Gastroesophageal sphincter (tissue), 4 donors: ENCODE data around the gene GATAD2B. TPM values are rescaled to one million over a fixed set of nuclear protein-coding genes. Genes with fewer than 3 reads are reported as not detected.
A peak's percentile ranks its signal among the peaks of the same experiment; 100 is the strongest.

Source experiments
- ATAC-seq: fragments of 150-250 bp; one replicate; pipeline ENCODE4 v1.9.1; 2016; ENCODE audit warnings: mild to moderate bottlenecking, moderate library complexity
- H3K27ac ChIP-seq, 4 donors: fragments of 200-600 bp; sonication (generic) in 3 of 4; 1 replicate in 3 of 4; 2 replicates in 1 of 4; pipeline ENCODE4 v1.5.1; 2016 to 2019
- H3K27me3 ChIP-seq: fragments of 200-600 bp; sonication (generic); one replicate; pipeline ENCODE4 v1.5.1; 2019
- H3K36me3 ChIP-seq, 2 donors: fragments of 200-600 bp; sonication (generic); one replicate each; pipeline ENCODE4 v1.5.1; 2019; ENCODE audit warnings: control low read depth in 1 of 2
- H3K4me1 ChIP-seq, 3 donors: fragments of 200-600 bp; sonication (generic); 1 replicate in 2 of 3; 2 replicates in 1 of 3; pipeline ENCODE4 v1.5.1; 2016 to 2019; ENCODE audit warnings: control low read depth in 2 of 3
- H3K4me3 ChIP-seq, 2 donors: fragments of 200-600 bp; sonication (generic); one replicate each; pipeline ENCODE4 v1.5.1; 2019; ENCODE audit warnings: mild to moderate bottlenecking in 1 of 2, moderate library complexity in 1 of 2
- H3K9me3 ChIP-seq, 3 donors: fragments of 200-600 bp; sonication (generic); one replicate each; pipeline ENCODE4 v1.5.1; 2017 to 2019; ENCODE audit warnings: control low read depth in 2 of 3
- CTCF ChIP-seq, 4 experiments: fragments of 200-600 bp in 2 of 4; fragments of 450-650 bp in 2 of 4; sonication (generic) in 1 of 4; IDR thresholded peaks; one replicate each; pipeline ENCODE4 v1.5.1; 2017 to 2019; ENCODE audit warnings: antibody characterized with exemption in 4 of 4, mild to moderate bottlenecking in 2 of 4, moderate library complexity in 2 of 4
- EP300 ChIP-seq: sonication (generic); formaldehyde crosslinking; IDR thresholded peaks from one replicate; pipeline ENCODE4 v1.6.1; 2017; ENCODE audit warnings: antibody characterized with exemption, mild to moderate bottlenecking
- POLR2A ChIP-seq, 2 donors: fragments of 450-650 bp; IDR thresholded peaks; one replicate each; pipeline ENCODE4 v1.6.1; 2017; ENCODE audit warnings: antibody characterized with exemption in 2 of 2, mild to moderate bottlenecking in 2 of 2, moderate library complexity in 1 of 2
- POLR2AphosphoS5 ChIP-seq: sonication (generic); formaldehyde crosslinking; IDR thresholded peaks from one replicate; pipeline ENCODE4 v1.6.1; 2017; ENCODE audit warnings: antibody characterized with exemption
- WGBS, 2 donors: methylation state at CpG; one replicate each; pipeline ENCODE4 v1.1.5; 2018; ENCODE audit warnings: low coverage in 1 of 2; 5-methylcytosine and 5-hydroxymethylcytosine counted together
- total RNA-seq, 4 donors: library from RNA; depleted of rRNA; stranded (reverse); fragments of >200 nt; gene quantifications; one replicate each; pipeline ENCODE4 v1.1.0, GENCODE V29; 2016

The GATAD2B gene
- total RNA-seq, 4 donors from 2014 or later, result 18.4 to 30.8 (median 23.8) TPM

- no peak overlapping the region for H3K4me3 ChIP-seq
- no peak for ATAC-seq
- peaks cover 0 to 63% of the 10 kb centered on the region in 2 donors for H3K36me3 ChIP-seq
- no CpG with 5 or more reads among the region's 4 CpGs for WGBS, 2 donors
- peaks cover 0 to 52% (median 21%) of the 10 kb centered on the region in 3 donors for H3K4me1 ChIP-seq
- H3K27me3 ChIP-seq, result no peaks in the 10 kb centered on the region
- no peak overlapping the region for H3K27ac ChIP-seq
- no peaks in the 10 kb centered on the region for H3K9me3 ChIP-seq
- TF ChIP-seq EP300 (no peak), POLR2AphosphoS5 (no peak), CTCF (IDR thresholded peaks at IDR 0.05) (no peak), POLR2A (IDR thresholded peaks at IDR 0.05) (no peak)
These were observed 31.1 kb upstream of the GATAD2B start for GRCh38 chr1:153953859-153954365.

DNA sequence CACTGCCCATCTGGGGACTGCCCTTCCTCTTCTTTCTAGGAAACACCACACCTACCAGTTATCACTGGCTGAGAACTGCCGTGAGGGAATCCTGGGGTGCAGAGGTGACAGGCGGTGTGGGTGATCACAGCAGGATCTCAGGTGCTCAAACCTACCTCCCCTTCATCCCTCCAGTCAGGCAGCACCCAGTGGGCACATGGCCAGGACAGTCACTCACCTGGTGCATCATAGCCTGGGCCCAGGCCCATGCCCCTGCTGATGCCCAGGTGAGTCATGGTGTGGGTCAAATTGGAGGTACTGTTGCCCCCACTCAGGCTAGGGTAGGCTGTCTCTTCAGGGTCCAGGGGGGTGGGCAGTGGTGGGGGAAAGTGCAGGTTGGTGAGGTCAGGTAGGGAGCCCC, 29.0 kb upstream of the GATAD2B start:
- Histone ChIP-seq H3K4me3 (no peak overlapping the region), H3K27me3 (no peaks in the 10 kb centered on the region), H3K4me1 (peaks cover 0 to 47% (median 14%) of the 10 kb centered on the region in 3 donors), H3K9me3 (no peaks in the 10 kb centered on the region), H3K36me3 (peaks cover 0 to 82% of the 10 kb centered on the region in 2 donors), H3K27ac (no peak overlapping the region)
- no peak for ATAC-seq
- WGBS, 2 donors, result 100% methylated on average over 1 of the region's 2 CpGs; no CpG with 5 or more reads in 1 of the 2 donors
- no peak for TF ChIP-seq EP300
- no peak for TF ChIP-seq CTCF (IDR thresholded peaks at IDR 0.05)
- TF ChIP-seq POLR2A (IDR thresholded peaks at IDR 0.05), result no peak
- no peak for TF ChIP-seq POLR2AphosphoS5

- Histone ChIP-seq H3K4me1 (peaks cover 0 to 44% (median 10%) of the 10 kb centered on the region in 3 donors), H3K36me3 (peaks cover 0 to 82% of the 10 kb centered on the region in 2 donors), H3K9me3 (no peaks in the 10 kb centered on the region), H3K27me3 (no peaks in the 10 kb centered on the region), H3K4me3 (no peak overlapping the region), H3K27ac (no peak overlapping the region)
- 87 to 97% methylated on average over 3 to 7 of the region's 11 CpGs for WGBS, 2 donors
- TF ChIP-seq EP300 (no peak), POLR2A (IDR thresholded peaks at IDR 0.05) (no peak), CTCF (IDR thresholded peaks at IDR 0.05) (no peak), POLR2AphosphoS5 (no peak)
- ATAC-seq, result no peak
These were observed 28.4 kb upstream of the GATAD2B start for GRCh38 chr1:153951183-153951582.

- TF ChIP-seq POLR2AphosphoS5, result peak; percentile 74
- no peak for TF ChIP-seq POLR2A (IDR thresholded peaks at IDR 0.05)
- no peak for TF ChIP-seq EP300
- peak in 3 of 4 experiments; percentile 92 to 100 (median 94) for TF ChIP-seq CTCF (IDR thresholded peaks at IDR 0.05)
- 21 to 52% methylated on average over 2 of the region's 28 CpGs for WGBS, 2 donors
- peaks cover 0 to 72% of the 10 kb centered on the region in 2 donors for H3K36me3 ChIP-seq
These were observed 24.0 kb upstream of the GATAD2B start, which contains the start of gene DENND4B for GRCh38 chr1:153946622-153947241. Gene DENND4B, minus strand, starts transcription at chr1:153946718. Its CDS starts 2,344 bp downstream, at chr1:153944374.

More at GRCh38 chr1:153946622-153947241, 24.0 kb upstream of the GATAD2B start, which contains the start of gene DENND4B:
- H3K4me1 ChIP-seq, result peaks cover 0 to 42% (median 9%) of the 10 kb centered on the region in 3 donors
- peak within 1 kb of the TSS; percentile 89 to 99 (median 98) for H3K27ac ChIP-seq
- peak; percentile 87 for ATAC-seq
- no peaks in the 10 kb centered on the region for H3K9me3 ChIP-seq
- H3K4me3 ChIP-seq, result peak within 1 kb of the TSS; percentile 76 to 99
- no peaks in the 10 kb centered on the region for H3K27me3 ChIP-seq
